ENCODE data around the gene UROC1.

Gene UROC1

GRCh38 chr3:126467611-126467955, 50.0 kb downstream of the UROC1 start:
- DNase-seq (ENCODE audit: low spot score), result no peak
- no peak for TF ChIP-seq CTCF (IDR thresholded peaks at IDR 0.05; ENCODE audit: extremely low read depth, missing control alignments)

DNA sequence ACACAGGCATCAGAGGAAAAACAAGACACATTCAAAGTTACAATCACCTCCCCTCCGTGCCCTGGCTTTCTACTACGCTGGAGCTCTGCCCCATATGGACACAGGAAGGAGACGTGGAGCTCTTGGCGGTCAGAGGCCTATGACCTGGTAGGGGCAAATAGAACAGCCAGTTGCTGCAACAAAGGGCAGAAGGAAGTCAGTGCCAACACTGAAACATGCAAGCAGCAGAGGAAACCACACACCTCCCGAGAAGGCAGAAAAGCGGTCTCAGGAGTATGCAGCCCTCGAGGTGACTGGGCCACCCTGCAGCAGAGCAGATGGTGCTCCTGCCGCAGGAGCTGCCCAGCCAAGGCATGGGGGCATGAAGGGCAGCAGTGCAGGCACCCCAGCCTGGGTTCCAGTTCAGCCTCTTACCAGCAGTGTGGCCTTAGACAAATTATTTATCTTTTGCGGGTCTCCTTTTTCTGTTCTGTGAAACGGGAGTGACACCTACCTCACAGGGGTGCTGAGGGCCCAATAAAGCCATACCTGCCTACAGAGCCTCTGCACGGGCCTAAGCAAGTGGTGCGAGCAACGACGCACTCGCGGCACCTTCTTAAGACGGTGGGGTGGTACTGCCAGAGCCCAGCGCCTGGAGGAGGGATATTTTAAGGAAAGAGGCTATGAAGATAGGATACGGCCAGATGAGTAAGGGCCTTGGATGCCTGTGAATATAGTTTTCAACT, 50.5 kb downstream of the UROC1 start:
- no peak for TF ChIP-seq CTCF (IDR thresholded peaks at IDR 0.05; ENCODE audit: extremely low read depth, missing control alignments)
- DNase-seq (ENCODE audit: low spot score), result no peak

GRCh38 chr3:126465928-126466544, 51.5 kb downstream of the UROC1 start:
- no peak for DNase-seq (ENCODE audit: low spot score)
- no peak for TF ChIP-seq CTCF (IDR thresholded peaks at IDR 0.05; ENCODE audit: extremely low read depth, missing control alignments)

DNA sequence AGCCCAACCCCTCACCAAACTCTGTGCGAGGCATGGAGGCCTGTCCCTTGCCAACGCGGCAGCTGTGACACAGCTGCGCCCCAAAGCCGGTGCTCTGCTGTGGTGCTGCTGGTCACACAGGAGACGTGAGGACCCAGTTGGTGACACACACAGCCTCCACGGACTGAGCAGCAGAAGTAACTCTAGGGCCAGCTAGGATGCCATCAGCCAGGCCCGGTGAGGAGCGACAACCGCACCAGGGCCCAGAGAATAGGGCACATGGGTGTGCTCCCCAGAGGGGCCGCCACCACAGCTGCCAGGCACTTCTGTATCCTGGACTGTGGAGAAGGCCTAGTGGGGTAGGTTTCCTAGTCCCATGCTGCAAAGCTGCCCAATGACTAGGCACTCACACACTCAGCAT, 52.6 kb downstream of the UROC1 start:
- DNase-seq (ENCODE audit: low spot score), result no peak
- TF ChIP-seq CTCF (IDR thresholded peaks at IDR 0.05; ENCODE audit: extremely low read depth, missing control alignments), result no peak

GRCh38 chr3:126464494-126464893, 53.1 kb downstream of the UROC1 start:
- no peak for TF ChIP-seq CTCF (IDR thresholded peaks at IDR 0.05; ENCODE audit: extremely low read depth, missing control alignments)
- no peak for DNase-seq (ENCODE audit: low spot score)

DNA sequence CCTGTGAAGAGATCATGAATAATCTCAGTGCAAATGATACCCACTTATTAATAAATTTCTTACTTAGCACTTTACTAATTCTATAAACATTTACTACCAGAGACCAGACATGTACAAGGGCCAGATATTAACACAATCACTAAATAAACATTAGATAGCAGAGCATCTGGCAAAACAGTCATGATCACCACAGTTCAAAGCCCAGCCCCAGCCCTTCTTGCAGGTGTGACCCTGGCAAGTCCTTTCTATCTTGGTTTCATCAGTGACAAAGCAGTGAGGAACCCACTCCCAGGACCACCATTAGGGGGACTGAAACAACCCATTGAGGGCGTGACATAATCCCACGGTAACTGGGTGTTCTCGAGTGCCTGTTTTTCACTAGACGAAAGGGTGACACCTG, 53.5 kb downstream of the UROC1 start:
- DNase-seq (ENCODE audit: low spot score), result no peak
- no peak for TF ChIP-seq CTCF (IDR thresholded peaks at IDR 0.05; ENCODE audit: extremely low read depth, missing control alignments)

GRCh38 chr3:126463521-126463920, 54.1 kb downstream of the UROC1 start:
- TF ChIP-seq CTCF (IDR thresholded peaks at IDR 0.05; ENCODE audit: extremely low read depth, missing control alignments), result no peak
- DNase-seq (ENCODE audit: low spot score), result no peak
